CD14-positive monocyte (primary cell): ENCODE measurements around the gene PDE4C. TPM values are rescaled to one million over a fixed set of nuclear protein-coding genes. Genes with fewer than 3 reads are reported as not detected.

Experiments used
- DNase-seq, 3 donors: peaks; one replicate each; pipeline ENCODE4 v3.0.0-alpha.2; 2011 to 2022
- H2AFZ ChIP-seq: 2 replicates; pipeline ENCODE4 v1.6.0; 2012; ENCODE audit warnings: mild to moderate bottlenecking, low read depth, low read length, inconsistent platforms; ENCODE audit not compliant: insufficient read depth, poor library complexity, severe bottlenecking
- H3K27ac ChIP-seq, 2 donors: 1 replicate in 1 of 2; 2 replicates in 1 of 2; pipeline ENCODE4 v1.5.1; 2012 to 2013; ENCODE audit warnings: low read length in 2 of 2, control low read depth in 1 of 2, inconsistent platforms in 1 of 2, low read depth in 1 of 2, mild to moderate bottlenecking in 1 of 2
- H3K27me3 ChIP-seq, 2 donors: one replicate each; pipeline versions ENCODE4 v1.6.0 to v1.6.1; 2011 to 2013; ENCODE audit warnings: low read length in 2 of 2; ENCODE audit not compliant: control insufficient read depth in 2 of 2, insufficient read depth in 2 of 2
- H3K36me3 ChIP-seq, 2 donors: replicated peaks in 1 of 2; 1 replicate in 1 of 2; 2 replicates in 1 of 2; pipeline versions ENCODE4 v1.5.1 to v1.6.1; 2012 to 2013; ENCODE audit warnings: low read length in 2 of 2, control low read depth in 1 of 2, inconsistent platforms in 1 of 2, mild to moderate bottlenecking in 1 of 2; ENCODE audit not compliant: insufficient read depth in 2 of 2, control insufficient read depth in 1 of 2
- H3K4me1 ChIP-seq, 2 donors: 1 replicate in 1 of 2; 2 replicates in 1 of 2; pipeline versions ENCODE4 v1.5.1 to v1.6.1; 2012 to 2013; ENCODE audit warnings: low read length in 2 of 2, control low read depth in 1 of 2, inconsistent platforms in 1 of 2, mild to moderate bottlenecking in 1 of 2, moderate library complexity in 1 of 2; ENCODE audit not compliant: insufficient read depth in 2 of 2, control insufficient read depth in 1 of 2
- H3K4me2 ChIP-seq: replicated peaks from 2 replicates; pipeline ENCODE3; 2012; ENCODE audit warnings: low read length, moderate library complexity, mild to moderate bottlenecking; ENCODE audit not compliant: poor library complexity, severe bottlenecking; ENCODE audit errors: extremely low read depth
- H3K4me3 ChIP-seq, 3 experiments: fragments of 200-600 bp in 1 of 3; sonication (generic) in 1 of 3; replicated peaks in 1 of 3; 1 replicate in 2 of 3; 2 replicates in 1 of 3; pipeline ENCODE4 v1.5.1; 2011 to 2013; ENCODE audit warnings: low read length in 3 of 3, mild to moderate bottlenecking in 3 of 3, control low read depth in 2 of 3, low read depth in 2 of 3, inconsistent platforms in 1 of 3, moderate library complexity in 1 of 3
- H3K79me2 ChIP-seq: 2 replicates; pipeline ENCODE4 v1.6.0; 2012; ENCODE audit warnings: mild to moderate bottlenecking, control low read depth, inconsistent platforms, low read length, moderate library complexity; ENCODE audit not compliant: insufficient read depth
- H3K9ac ChIP-seq: 2 replicates; pipeline ENCODE4 v1.6.0; 2017; ENCODE audit warnings: low read length, mild to moderate bottlenecking; ENCODE audit not compliant: insufficient read depth, poor library complexity, severe bottlenecking
- H3K9me3 ChIP-seq, 2 donors: replicated peaks in 1 of 2; 1 replicate in 1 of 2; 2 replicates in 1 of 2; pipeline versions ENCODE4 v1.5.1 to v1.6.1; 2012 to 2013; ENCODE audit warnings: low read length in 2 of 2, control low read depth in 1 of 2; ENCODE audit not compliant: control insufficient read depth in 1 of 2, insufficient read depth in 1 of 2
- H4K20me1 ChIP-seq: 2 replicates; pipeline ENCODE4 v1.6.0; 2012; ENCODE audit warnings: mild to moderate bottlenecking, low read length, control low read depth, moderate library complexity; ENCODE audit not compliant: insufficient read depth
- H3K27ac Mint-ChIP-seq, 7 donors: one replicate each; pipeline ENCODE4 v1.8.0; 2020; ENCODE audit warnings: mild to moderate bottlenecking in 7 of 7, mixed read lengths in 7 of 7, moderate library complexity in 6 of 7, inconsistent platforms in 2 of 7
- H3K27me3 Mint-ChIP-seq, 3 donors: one replicate each; pipeline ENCODE4 v1.8.0; 2021 to 2022; ENCODE audit warnings: low read depth in 3 of 3, mild to moderate bottlenecking in 3 of 3, mixed read lengths in 3 of 3, moderate library complexity in 3 of 3, inconsistent platforms in 1 of 3
- H3K36me3 Mint-ChIP-seq, 2 donors: one replicate each; pipeline ENCODE4 v1.8.0; 2020; ENCODE audit warnings: mixed read lengths in 2 of 2, inconsistent platforms in 1 of 2, mild to moderate bottlenecking in 1 of 2
- H3K4me1 Mint-ChIP-seq: one replicate; pipeline ENCODE4 v1.8.0; 2020; ENCODE audit warnings: mild to moderate bottlenecking, mixed read lengths
- H3K4me3 Mint-ChIP-seq, 2 donors: one replicate each; pipeline ENCODE4 v1.8.0; 2020; ENCODE audit warnings: mild to moderate bottlenecking in 2 of 2, mixed read lengths in 2 of 2, moderate library complexity in 1 of 2
- H3K9me3 Mint-ChIP-seq, 7 donors: one replicate each; pipeline ENCODE4 v1.8.0; 2020 to 2022; ENCODE audit warnings: mixed read lengths in 7 of 7, mild to moderate bottlenecking in 6 of 7, moderate library complexity in 6 of 7, inconsistent platforms in 2 of 7
- CTCF ChIP-seq: fragments of 200-600 bp; IDR thresholded peaks from one replicate; pipeline ENCODE4 v1.8.0; 2022; ENCODE audit warnings: antibody characterized with exemption, mild to moderate bottlenecking
- WGBS: methylation state at CpG from one replicate; pipeline ENCODE4 v1.1.5; 2013; ENCODE audit warnings: missing lambda C conversion rate; ENCODE audit not compliant: insufficient coverage; 5-methylcytosine and 5-hydroxymethylcytosine counted together
- intact Hi-C, 2 donors: fragments of 100-400 bp; cut with micrococcal nuclease; formaldehyde crosslinking; loops; one replicate each; pipeline versions ENCODE4 v1.15.0 to v1.15.1; 2023
- polyA plus RNA-seq, 3 donors: library from polyadenylated mRNA; depleted of rRNA in 1 of 3; unstranded in 2 of 3; stranded (reverse) in 1 of 3; fragments of 300-500 nt in 2 of 3; fragments of >200 nt in 1 of 3; fragmentation: Illumina TruSeq in 2 of 3; gene quantifications; 1 replicate in 2 of 3; 2 replicates in 1 of 3; pipeline ENCODE4 v1.2.3, GENCODE V29; 2012 to 2021

Gene PDE4C
- polyA plus RNA-seq, 3 donors = not detected

GRCh38 chr19:18190278-18190677, 36.0 kb downstream of the PDE4C start:
- Histone ChIP-seq H3K9me3 (no peaks in the 10 kb centered on the region), H2AFZ (no peak overlapping the region), H3K4me1 (peaks cover 29 to 37% of the 10 kb centered on the region in 2 donors), H4K20me1 (peaks cover 16% of the 10 kb centered on the region), H3K79me2 (peaks cover 13% of the 10 kb centered on the region), H3K9ac (no peak overlapping the region), H3K4me2 (no peak overlapping the region), H3K36me3 (peaks cover 3 to 25% of the 10 kb centered on the region in 2 donors), H3K27ac (no peak overlapping the region), H3K4me3 (no peak overlapping the region), H3K27me3 (no peaks in the 10 kb centered on the region)
- Mint-ChIP-seq H3K27ac (peak overlapping the region in 3 of 7 donors; percentile 18 to 61 (median 50)), H3K9me3 (no peaks in the 10 kb centered on the region), H3K36me3 (peaks cover 32 to 36% of the 10 kb centered on the region in 2 donors), H3K27me3 (peaks cover 0 to 4% (median 0%) of the 10 kb centered on the region in 3 donors), H3K4me1 (peaks cover 30% of the 10 kb centered on the region), H3K4me3 (no peak overlapping the region)
- TF ChIP-seq CTCF = no peak
- intact Hi-C loops = loop anchor here in 1 of 2 donors (5.0 kb wide), 2 partner anchors 38 to 132 kb away; partner anchors contain the start of genes LSM4 and PIK3R2
- DNase-seq = no peak
- 80% methylated on average over 1 of the region's 4 CpGs for WGBS

- Histone ChIP-seq H4K20me1 (peaks cover 30% of the 10 kb centered on the region), H3K27ac (no peak overlapping the region), H3K27me3 (no peaks in the 10 kb centered on the region), H3K79me2 (peaks cover 3% of the 10 kb centered on the region), H3K4me2 (no peak overlapping the region), H3K4me3 (no peak overlapping the region), H3K36me3 (peaks cover 3 to 43% of the 10 kb centered on the region in 2 donors), H3K9ac (no peak overlapping the region), H3K9me3 (no peaks in the 10 kb centered on the region), H3K4me1 (peaks cover 19 to 20% of the 10 kb centered on the region in 2 donors), H2AFZ (no peak overlapping the region)
- no peak for DNase-seq
- no peak overlapping the region for H3K4me3 Mint-ChIP-seq
- peaks cover 18% of the 10 kb centered on the region for H3K4me1 Mint-ChIP-seq
- WGBS = 95% methylated on average over 4 of the region's 6 CpGs
- H3K27ac Mint-ChIP-seq = peak overlapping the region in 1 of 7 donors; percentile 10
- no peaks in the 10 kb centered on the region for H3K9me3 Mint-ChIP-seq
- H3K27me3 Mint-ChIP-seq = no peaks in the 10 kb centered on the region
- intact Hi-C loops = no loop called here
- peaks cover 40 to 43% of the 10 kb centered on the region in 2 donors for H3K36me3 Mint-ChIP-seq
- TF ChIP-seq CTCF = no peak
Measured at GRCh38 chr19:18185538-18185937, 40.7 kb downstream of the PDE4C start.
